ENCODE results near the gene IL17REL. TPM values are rescaled to one million over a fixed set of nuclear protein-coding genes. Genes with fewer than 3 reads are reported as not detected.

IL17REL gene
- total RNA-seq, 6 experiments from 2014 or later = not detected

- Mint-ChIP-seq H3K4me1 (ENCODE audit: low read depth) (peaks cover 7% of the 10 kb centered on the region; the same call in 1 of the 2 replicates), H3K27ac (no peak overlapping the region), H3K9me3 (peaks cover 1% of the 10 kb centered on the region), H3K4me3 (no peak overlapping the region), H3K36me3 (ENCODE audit: low read depth) (no peaks in the 10 kb centered on the region; the same call in 1 of the 2 replicates), H3K27me3 (ENCODE audit: insufficient read depth) (peaks cover 31% of the 10 kb centered on the region)
- DNase-seq = no peak
- no peak for TF ChIP-seq CTCF (IDR thresholded peaks at IDR 0.05)
Measured at GRCh38 chr22:50058906-50059880, 46.6 kb upstream of the IL17REL start.

- TF ChIP-seq CTCF (IDR thresholded peaks at IDR 0.05) = no peak
- Mint-ChIP-seq H3K4me3 (no peak within 1 kb of the TSS), H3K27me3 (ENCODE audit: insufficient read depth) (peaks cover 30% of the 10 kb centered on the region), H3K9me3 (peaks cover 10% of the 10 kb centered on the region), H3K27ac (no peak within 1 kb of the TSS), H3K4me1 (ENCODE audit: low read depth) (peaks cover 7% of the 10 kb centered on the region; the same call in 1 of the 2 replicates), H3K36me3 (ENCODE audit: low read depth) (peaks cover 6% of the 10 kb centered on the region)
- DNase-seq = no peak
Measured at GRCh38 chr22:50058061-50058905, 45.7 kb upstream of the IL17REL start, which contains the start of gene TTLL8. TTLL8 (minus strand) TSS chr22:50058298.

- TF ChIP-seq CTCF (IDR thresholded peaks at IDR 0.05) = no peak
- peaks cover 13% of the 10 kb centered on the region for H3K9me3 Mint-ChIP-seq
- H3K4me3 Mint-ChIP-seq = no peak overlapping the region
- DNase-seq = no peak
- H3K27me3 Mint-ChIP-seq (ENCODE audit: insufficient read depth) = peaks cover 27% of the 10 kb centered on the region
- H3K36me3 Mint-ChIP-seq (ENCODE audit: low read depth) = peaks cover 6% of the 10 kb centered on the region
- peaks cover 7% of the 10 kb centered on the region; the same call in 1 of the 2 replicates for H3K4me1 Mint-ChIP-seq (ENCODE audit: low read depth)
- H3K27ac Mint-ChIP-seq = no peak overlapping the region
Measured at GRCh38 chr22:50057278-50058060, 44.9 kb upstream of the IL17REL start.

- no peak overlapping the region for H3K4me3 Mint-ChIP-seq
- no peak overlapping the region for H3K27ac Mint-ChIP-seq
- peaks cover 6% of the 10 kb centered on the region for H3K36me3 Mint-ChIP-seq (ENCODE audit: low read depth)
- H3K9me3 Mint-ChIP-seq = peaks cover 18% of the 10 kb centered on the region
- H3K4me1 Mint-ChIP-seq (ENCODE audit: low read depth) = peaks cover 7% of the 10 kb centered on the region; the same call in 1 of the 2 replicates
- no peak for TF ChIP-seq CTCF (IDR thresholded peaks at IDR 0.05)
- DNase-seq = no peak
- peaks cover 27% of the 10 kb centered on the region for H3K27me3 Mint-ChIP-seq (ENCODE audit: insufficient read depth)
Measured at GRCh38 chr22:50056214-50056972, 43.8 kb upstream of the IL17REL start.

Measured in HFFc6 (cell line).